Jurkat, Clone E6-1 (cell line): Measurements from ENCODE around the gene RBFOX1.

Experiments used
- DNase-seq: peaks from one replicate; pipeline ENCODE4 v3.0.0-alpha.2; 2011; ENCODE audit warnings: low read depth, low spot score
- H3K4me3 ChIP-seq: 2 replicates; pipeline ENCODE4 v1.5.1; 2011; ENCODE audit warnings: mild to moderate bottlenecking, low read length, control low read depth, moderate library complexity

Gene RBFOX1

GRCh38 chr16:7331997-7332396 lies 648 bp upstream of the RBFOX1 start:
- no peak for DNase-seq
- H3K4me3 ChIP-seq = no peak overlapping the region

GRCh38 chr16:7333180-7333725 lies 608 bp downstream of the RBFOX1 start:
- DNase-seq = no peak
- H3K4me3 ChIP-seq = no peak overlapping the region

GRCh38 chr16:7334801-7335560 lies 2.3 kb downstream of the RBFOX1 start:
- no peak overlapping the region for H3K4me3 ChIP-seq
- DNase-seq = no peak

- no peak for DNase-seq
- no peak overlapping the region for H3K4me3 ChIP-seq
Observed at GRCh38 chr16:7335991-7336634, 3.5 kb downstream of the RBFOX1 start.

GRCh38 chr16:7336742-7337141 lies 4.1 kb downstream of the RBFOX1 start:
- DNase-seq = no peak
- H3K4me3 ChIP-seq = no peak overlapping the region

GRCh38 chr16:7338826-7339225 lies 6.2 kb downstream of the RBFOX1 start:
- no peak overlapping the region for H3K4me3 ChIP-seq
- no peak for DNase-seq

- no peak overlapping the region for H3K4me3 ChIP-seq
- DNase-seq = no peak
Observed at GRCh38 chr16:7339700-7340099, 7.1 kb downstream of the RBFOX1 start.

- H3K4me3 ChIP-seq = no peak overlapping the region
- DNase-seq = no peak
Observed at GRCh38 chr16:7340938-7341337, 8.3 kb downstream of the RBFOX1 start.

GRCh38 chr16:7342598-7342997 lies 10.0 kb downstream of the RBFOX1 start:
- H3K4me3 ChIP-seq = no peak overlapping the region
- DNase-seq = no peak

GRCh38 chr16:7343243-7343642 lies 10.6 kb downstream of the RBFOX1 start:
- DNase-seq = no peak
- H3K4me3 ChIP-seq = no peak overlapping the region

GRCh38 chr16:7344830-7345780 lies 12.5 kb downstream of the RBFOX1 start:
- DNase-seq = no peak

GRCh38 chr16:7350806-7351205 lies 18.2 kb downstream of the RBFOX1 start:
- H3K4me3 ChIP-seq = no peak overlapping the region
- DNase-seq = no peak

More at GRCh38 chr16:7344830-7345780, 12.5 kb downstream of the RBFOX1 start:
- no peak overlapping the region for H3K4me3 ChIP-seq

GRCh38 chr16:7351610-7352510 lies 19.2 kb downstream of the RBFOX1 start:
- H3K4me3 ChIP-seq = no peak overlapping the region
- DNase-seq = no peak

- H3K4me3 ChIP-seq = no peak overlapping the region
- no peak for DNase-seq
Observed at GRCh38 chr16:7355758-7356157, 23.1 kb downstream of the RBFOX1 start.

GRCh38 chr16:7361416-7362129 lies 28.9 kb downstream of the RBFOX1 start:
- no peak overlapping the region for H3K4me3 ChIP-seq
- DNase-seq = no peak

- DNase-seq = no peak
- H3K4me3 ChIP-seq = no peak overlapping the region
Observed at GRCh38 chr16:7362231-7362630, 29.6 kb downstream of the RBFOX1 start.

GRCh38 chr16:7363422-7364417 lies 31.1 kb downstream of the RBFOX1 start:
- no peak overlapping the region for H3K4me3 ChIP-seq
- no peak for DNase-seq
